Endothelial cell of umbilical vein (primary cell): ENCODE results near the gene VGLL1. TPM values are rescaled to one million over a fixed set of nuclear protein-coding genes. Genes with fewer than 3 reads are reported as not detected.

Experiments
- BruUV-seq: library from RNA; stranded (reverse); fragments of 400-500 nt; replicated peaks from 2 replicates; lab custom pipeline; 2021; lab: Mats Ljungman, UMichigan
- CTCF ChIA-PET: fragments of 300-600, 350-600 bp; sonication (Branson Sonifier 250); formaldehyde crosslinking; loops from one replicate; lab custom pipeline; 2021; ENCODE audit warnings: antibody characterized with exemption, inconsistent platforms; lab: Charles Lee
- POLR2A ChIA-PET: fragments of 300-600, 350-600 bp; sonication (Branson Sonifier 250); formaldehyde crosslinking; loops from one replicate; lab custom pipeline; 2021; ENCODE audit warnings: antibody characterized with exemption, inconsistent platforms; lab: Charles Lee
- DNase-seq: peaks from one replicate; pipeline ENCODE4 v3.0.0-alpha.2; 2011; ENCODE audit warnings: low read depth, low spot score
- FAIRE-seq: peaks from 2 replicates; lab custom pipeline; 2011; peaks lifted over from hg19 to GRCh38; lab: Jason Lieb, UNC
- H2AFZ ChIP-seq: 2 replicates; pipeline ENCODE4 v1.6.0; 2012; ENCODE audit warnings: low read depth, low read length, control low read depth, inconsistent platforms
- H3K27ac ChIP-seq: 2 replicates; pipeline ENCODE4 v1.5.1; 2011; ENCODE audit warnings: low read depth, mild to moderate bottlenecking, control low read depth, low read length, moderate library complexity; ENCODE audit not compliant: insufficient read depth
- H3K27me3 ChIP-seq, 2 experiments: 2 replicates each; pipeline versions ENCODE4 v1.6.0 to v1.6.1; 2011; ENCODE audit warnings: low read length in 2 of 2, mixed read lengths in 1 of 2; ENCODE audit not compliant: control insufficient read depth in 2 of 2, insufficient read depth in 2 of 2
- H3K36me3 ChIP-seq, 2 experiments: 2 replicates in 1 of 2; 3 replicates in 1 of 2; pipeline ENCODE4 v1.5.1; 2011; ENCODE audit warnings: low read length in 2 of 2, mild to moderate bottlenecking in 1 of 2, moderate library complexity in 1 of 2; ENCODE audit not compliant: control insufficient read depth in 2 of 2, insufficient read depth in 2 of 2; ENCODE audit errors: extremely low read depth in 1 of 2
- H3K4me1 ChIP-seq: 3 replicates; pipeline ENCODE4 v1.5.1; 2011; ENCODE audit warnings: mild to moderate bottlenecking, low read length; ENCODE audit not compliant: control insufficient read depth, insufficient read depth; ENCODE audit errors: extremely low read depth
- H3K4me2 ChIP-seq: 2 replicates; pipeline ENCODE4 v1.6.1; 2011; ENCODE audit warnings: low read length, control low read depth, mixed read lengths; ENCODE audit not compliant: insufficient read depth
- H3K4me3 ChIP-seq, 3 experiments: fragments of 200-600 bp in 1 of 3; sonication (generic), shearing (Covaris generic) in 1 of 3; replicated peaks in 1 of 3; 2 replicates each; pipeline ENCODE4 v1.5.1; 2011 to 2016; ENCODE audit warnings: control low read depth in 3 of 3, low read length in 3 of 3, mild to moderate bottlenecking in 2 of 3, inconsistent platforms in 1 of 3, low read depth in 1 of 3, moderate library complexity in 1 of 3; ENCODE audit not compliant: insufficient read depth in 1 of 3
- H3K79me2 ChIP-seq: 2 replicates; pipeline ENCODE4 v1.6.0; 2012; ENCODE audit warnings: low read length, inconsistent platforms; ENCODE audit not compliant: control insufficient read depth, insufficient read depth
- H3K9ac ChIP-seq: replicated peaks from 2 replicates; pipeline ENCODE3; 2011; ENCODE audit warnings: low read length, control low read depth; ENCODE audit not compliant: insufficient read depth; ENCODE audit errors: extremely low read depth
- H3K9me1 ChIP-seq: replicated peaks from 3 replicates; pipeline ENCODE4 v1.6.0; 2011; ENCODE audit warnings: mild to moderate bottlenecking, low read length; ENCODE audit not compliant: control insufficient read depth, insufficient read depth; ENCODE audit errors: extremely low read depth
- H3K9me3 ChIP-seq: replicated peaks from 2 replicates; pipeline ENCODE4 v1.5.1; 2012; ENCODE audit warnings: low read length, inconsistent platforms; ENCODE audit not compliant: control insufficient read depth, insufficient read depth
- H4K20me1 ChIP-seq: replicated peaks from 2 replicates; pipeline ENCODE3; 2011; ENCODE audit warnings: mild to moderate bottlenecking, low read length; ENCODE audit not compliant: control insufficient read depth, insufficient read depth; ENCODE audit errors: extremely low read depth
- CTCF ChIP-seq, 2 donors: IDR thresholded peaks; 1 replicate in 1 of 2; 2 replicates in 1 of 2; pipeline ENCODE4 v1.5.1; 2011; ENCODE audit warnings: low read length in 2 of 2, mild to moderate bottlenecking in 2 of 2, moderate library complexity in 2 of 2, control low read depth in 1 of 2, inconsistent platforms in 1 of 2, low read depth in 1 of 2; ENCODE audit not compliant: insufficient read depth in 1 of 2; ENCODE audit errors: extremely low read depth in 1 of 2
- EZH2 ChIP-seq: IDR thresholded peaks from 2 replicates; pipeline ENCODE4 v1.6.1; 2012; ENCODE audit warnings: borderline replicate concordance, low read depth, mild to moderate bottlenecking, moderate library complexity, low read length, inconsistent platforms; ENCODE audit not compliant: severe bottlenecking
- FOS ChIP-seq: IDR thresholded peaks from 2 replicates; pipeline ENCODE4 v1.6.1; 2011; ENCODE audit warnings: mild to moderate bottlenecking, low read length, moderate library complexity, borderline replicate concordance; ENCODE audit not compliant: insufficient read depth
- GATA2 ChIP-seq: IDR thresholded peaks from 2 replicates; pipeline ENCODE4 v1.7.0; 2011; ENCODE audit warnings: low read depth, mild to moderate bottlenecking, moderate library complexity, mixed read lengths, low read length; ENCODE audit not compliant: insufficient read length, insufficient read depth
- JUN ChIP-seq: IDR thresholded peaks from 2 replicates; pipeline ENCODE4 v1.6.1; 2011; ENCODE audit warnings: borderline replicate concordance, low read depth; ENCODE audit not compliant: insufficient read length, insufficient read depth
- MYC ChIP-seq: IDR thresholded peaks from one replicate; pipeline ENCODE4 v1.6.1; 2011; ENCODE audit warnings: mild to moderate bottlenecking, low read depth, low read length
- POLR2A ChIP-seq: IDR thresholded peaks from 2 replicates; pipeline ENCODE4 v1.6.1; 2012; ENCODE audit warnings: low read depth, mild to moderate bottlenecking, control low read depth, low read length
- POLR2AphosphoS5 ChIP-seq: IDR thresholded peaks from 2 replicates; pipeline ENCODE4 v1.6.1; 2012; ENCODE audit warnings: low read depth, mild to moderate bottlenecking, control low read depth, low read length, moderate library complexity; ENCODE audit not compliant: insufficient read depth
- dilution Hi-C: fragments of 300-500 bp; cut with MboI; formaldehyde crosslinking; loops from one replicate; pipeline ENCODE4 v1.15.0; 2019; ENCODE audit warnings: low sequenced_read_pairs; ENCODE audit not compliant: extremely low pct_ligation_motif_present
- intact Hi-C: fragments of 100-400 bp; cut with micrococcal nuclease; formaldehyde crosslinking; loops from one replicate; pipeline ENCODE4 v1.10.0; 2022
- polyA plus RNA-seq, 4 experiments: library from polyadenylated mRNA; depleted of rRNA in 3 of 4; stranded (reverse) in 3 of 4; unstranded in 1 of 4; fragments of >200 nt; gene quantifications; 2 replicates each; pipeline versions ENCODE4 v1.2.1 to v1.2.3, GENCODE V29; 2011 to 2012; ENCODE audit warnings: missing spikeins in 1 of 4
- total RNA-seq: library from RNA; stranded (reverse); gene quantifications from 2 replicates; pipeline ENCODE4 v1.2.3, GENCODE V29; 2021
- TF ChIP-seq, protein P1 (sequence below): IDR thresholded peaks from 2 replicates; pipeline ENCODE4 v1.6.1; 2011; ENCODE audit not compliant: insufficient read depth, insufficient read length

Gene VGLL1
- total and polyA plus RNA-seq, 2 donors (not counting 3 experiments of a cell fraction or from before 2014, with no cell fraction given) = not detected

GRCh38 chrX:136585262-136585661 is 53.2 kb downstream of the VGLL1 start:
- no peak overlapping the region for H3K4me3 ChIP-seq
- no peak overlapping the region for H3K9ac ChIP-seq
- DNase-seq (no peak), FAIRE-seq (no peak)
- CTCF ChIA-PET = no interaction called here
- dilution Hi-C loops (no loop called here), intact Hi-C loops (no loop called here)
- H3K27ac ChIP-seq = no peak overlapping the region
- H3K9me1 ChIP-seq = no peaks in the 10 kb centered on the region
- H3K4me2 ChIP-seq = no peak overlapping the region
- POLR2A ChIA-PET = no interaction called here
- H2AFZ ChIP-seq = no peak overlapping the region
- H3K36me3 ChIP-seq = no peaks in the 10 kb centered on the region
- no peaks in the 10 kb centered on the region for H3K9me3 ChIP-seq
- H3K4me1 ChIP-seq = no peaks in the 10 kb centered on the region
- H4K20me1 ChIP-seq = no peaks in the 10 kb centered on the region
- BruUV-seq = no TSS peak
- no peaks in the 10 kb centered on the region for H3K79me2 ChIP-seq
- H3K27me3 ChIP-seq = no peaks in the 10 kb centered on the region
- no peak for TF ChIP-seq GATA2

DNA sequence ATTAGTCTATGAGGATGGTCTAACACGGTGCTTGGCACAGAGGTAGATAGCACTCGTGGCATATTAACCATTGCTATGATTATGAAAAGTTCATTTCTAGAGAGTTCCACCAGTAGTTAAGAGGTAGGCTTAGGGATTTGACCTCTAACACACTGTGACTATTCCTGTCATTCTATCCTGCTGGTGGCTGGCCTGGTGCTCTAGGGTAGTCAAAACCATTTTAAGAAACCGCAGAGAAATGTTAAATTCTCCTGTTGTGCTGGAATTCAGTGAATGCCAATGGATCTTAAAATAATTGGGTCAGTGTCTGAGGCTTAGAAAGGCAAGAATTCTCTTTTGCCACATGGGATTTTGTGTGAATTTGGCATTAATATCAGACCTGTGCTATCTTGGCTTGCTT is 53.9 kb downstream of the VGLL1 start:
- no peak overlapping the region for H3K4me3 ChIP-seq
- H3K9me1 ChIP-seq = no peaks in the 10 kb centered on the region
- no peak overlapping the region for H3K27ac ChIP-seq
- BruUV-seq = no TSS peak
- H4K20me1 ChIP-seq = no peaks in the 10 kb centered on the region
- H3K9me3 ChIP-seq = no peaks in the 10 kb centered on the region
- DNase-seq (no peak), FAIRE-seq (no peak)
- no peak for TF ChIP-seq JUN
- TF ChIP-seq FOS = no peak
- TF ChIP-seq, protein P1, sequence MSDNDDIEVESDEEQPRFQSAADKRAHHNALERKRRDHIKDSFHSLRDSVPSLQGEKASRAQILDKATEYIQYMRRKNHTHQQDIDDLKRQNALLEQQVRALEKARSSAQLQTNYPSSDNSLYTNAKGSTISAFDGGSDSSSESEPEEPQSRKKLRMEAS = no peak
- TF ChIP-seq GATA2 = no peak
- TF ChIP-seq MYC = no peak
- TF ChIP-seq CTCF (IDR thresholded peaks at IDR 0.05; ENCODE audit: extremely low read depth in 1 of 2, insufficient read depth in 1 of 2, low read depth in 1 of 2, low read length in 2 of 2) = no peak
- TF ChIP-seq POLR2AphosphoS5 = no peak
- no peak for TF ChIP-seq POLR2A
- no peak for TF ChIP-seq EZH2
- dilution Hi-C loops (no loop called here), intact Hi-C loops (no loop called here)
- H3K27me3 ChIP-seq = no peaks in the 10 kb centered on the region
- ChIA-PET POLR2A (no interaction called here), CTCF (no interaction called here)
- no peak overlapping the region for H3K9ac ChIP-seq
- no peak overlapping the region for H2AFZ ChIP-seq
- H3K36me3 ChIP-seq = no peaks in the 10 kb centered on the region
- no peaks in the 10 kb centered on the region for H3K4me1 ChIP-seq
- no peak overlapping the region for H3K4me2 ChIP-seq
- H3K79me2 ChIP-seq = no peaks in the 10 kb centered on the region
